SU-DHL-6 (cell line): ENCODE measurements around the gene ARCN1.

ENCODE experiments used
- H2AFZ ChIP-seq: fragments of 200-600 bp; sonication (generic); 2 replicates; pipeline ENCODE4 v1.6.1; 2014; ENCODE audit warnings: low read depth, mild to moderate bottlenecking, moderate library complexity, mixed read lengths, antibody characterized with exemption, low read length; ENCODE audit not compliant: severe bottlenecking
- H3F3A ChIP-seq: fragments of 200-600 bp; shearing (Covaris generic); 2 replicates; pipeline ENCODE4 v1.6.0; 2016; ENCODE audit warnings: antibody characterized with exemption, mild to moderate bottlenecking; ENCODE audit not compliant: insufficient read depth
- H3K27ac ChIP-seq: fragments of 200-600 bp; sonication (generic); 2 replicates; pipeline ENCODE4 v1.5.1; 2016; ENCODE audit warnings: low read depth, mild to moderate bottlenecking, low read length, moderate library complexity, mixed read lengths
- H3K27me3 ChIP-seq: fragments of 200-600 bp; sonication (generic), shearing (Covaris generic); 2 replicates; pipeline ENCODE4 v1.6.0; 2014; ENCODE audit warnings: mild to moderate bottlenecking, low read length
- H3K36me3 ChIP-seq: fragments of 200-600 bp; sonication (generic); 2 replicates; pipeline ENCODE4 v1.6.1; 2014; ENCODE audit warnings: mild to moderate bottlenecking, low read length, mixed read lengths
- H3K4me2 ChIP-seq: fragments of 300-600, 200-600 bp; shearing (Covaris generic), sonication (generic); 2 replicates; pipeline ENCODE4 v1.6.0; 2014; ENCODE audit warnings: low read length, low read depth, mild to moderate bottlenecking; ENCODE audit not compliant: poor library complexity, severe bottlenecking
- H3K4me3 ChIP-seq: fragments of 200-600 bp; sonication (generic); 2 replicates; pipeline ENCODE4 v1.5.1; 2014; ENCODE audit warnings: antibody characterized with exemption, low read length, mild to moderate bottlenecking, mixed read lengths; ENCODE audit not compliant: insufficient read depth, poor library complexity, severe bottlenecking
- H3K79me2 ChIP-seq: fragments of 200-600 bp; sonication (generic); 2 replicates; pipeline ENCODE4 v1.6.1; 2014; ENCODE audit warnings: mild to moderate bottlenecking, low read length, moderate library complexity; ENCODE audit not compliant: insufficient read depth
- H3K9ac ChIP-seq: fragments of 200-600 bp; sonication (generic); 2 replicates; pipeline ENCODE4 v1.7.0; 2014; ENCODE audit warnings: mild to moderate bottlenecking, low read length
- H3K9me2 ChIP-seq: fragments of 200-600 bp; sonication (generic); replicated peaks from 2 replicates; pipeline ENCODE4 v1.6.1; 2014; ENCODE audit warnings: low read length; ENCODE audit not compliant: insufficient read depth
- H3K9me3 ChIP-seq: fragments of 200-600 bp; sonication (generic); 2 replicates; pipeline ENCODE4 v1.6.1; 2014; ENCODE audit warnings: low read length, mixed read lengths; ENCODE audit not compliant: insufficient read depth
- H4K20me1 ChIP-seq: fragments of 200-600 bp; sonication (generic); 2 replicates; pipeline ENCODE4 v1.6.1; 2014; ENCODE audit warnings: low read depth, mild to moderate bottlenecking, antibody characterized with exemption, low read length, moderate library complexity, mixed read lengths
- CTCF ChIP-seq: fragments of 200-600 bp; sonication (generic); IDR thresholded peaks from one replicate; pipeline ENCODE4 v1.5.1; 2017; ENCODE audit warnings: antibody characterized with exemption, mild to moderate bottlenecking, low read length, moderate library complexity; ENCODE audit not compliant: insufficient read depth, poor library complexity, severe bottlenecking
- EZH2phosphoT487 ChIP-seq: fragments of 200-600 bp; sonication (generic), shearing (Covaris generic); conservative IDR thresholded peaks from 2 replicates; pipeline ENCODE4 v1.6.1; 2018; ENCODE audit warnings: mild to moderate bottlenecking, antibody characterized with exemption, low read length, moderate library complexity, mixed read lengths

Gene ARCN1

GRCh38 chr11:118533769-118534729 lies 38.2 kb upstream of the ARCN1 start:
- Histone ChIP-seq H3F3A (0 out of 2 replicates have a peak, but pooled peaks cover 1% of the 10 kb centered on the region), H3K9me3 (no peaks in the 10 kb centered on the region), H4K20me1 (no peaks in the 10 kb centered on the region), H3K27me3 (no peaks in the 10 kb centered on the region), H3K9ac (no peak overlapping the region), H3K36me3 (no peaks in the 10 kb centered on the region), H3K9me2 (no peaks in the 10 kb centered on the region), H3K4me3 (no peak overlapping the region), H3K4me2 (no peak overlapping the region), H3K79me2 (no peaks in the 10 kb centered on the region), H2AFZ (no peak overlapping the region), H3K27ac (no peak overlapping the region)
- TF ChIP-seq EZH2phosphoT487 = no peak
- TF ChIP-seq CTCF = no peak

GRCh38 chr11:118535261-118535660 lies 36.9 kb upstream of the ARCN1 start:
- no peaks in the 10 kb centered on the region for H3K36me3 ChIP-seq
- H3K79me2 ChIP-seq = no peaks in the 10 kb centered on the region
- H3K4me3 ChIP-seq = no peak overlapping the region
- H4K20me1 ChIP-seq = no peaks in the 10 kb centered on the region
- no peak overlapping the region for H2AFZ ChIP-seq
- no peaks in the 10 kb centered on the region for H3K9me3 ChIP-seq
- H3K9me2 ChIP-seq = no peaks in the 10 kb centered on the region
- no peak overlapping the region for H3K27ac ChIP-seq
- H3F3A ChIP-seq = no peaks in the 10 kb centered on the region
- no peak overlapping the region for H3K9ac ChIP-seq
- no peak overlapping the region for H3K4me2 ChIP-seq
- TF ChIP-seq CTCF (no peak), EZH2phosphoT487 (no peak)
- H3K27me3 ChIP-seq = no peaks in the 10 kb centered on the region

GRCh38 chr11:118536726-118537125 lies 35.5 kb upstream of the ARCN1 start:
- Histone ChIP-seq H3F3A (no peaks in the 10 kb centered on the region), H3K9me3 (no peaks in the 10 kb centered on the region), H3K27me3 (no peaks in the 10 kb centered on the region), H2AFZ (no peak overlapping the region), H3K4me2 (no peak overlapping the region), H4K20me1 (no peaks in the 10 kb centered on the region), H3K9me2 (no peaks in the 10 kb centered on the region), H3K4me3 (no peak overlapping the region), H3K79me2 (no peaks in the 10 kb centered on the region), H3K27ac (no peak overlapping the region), H3K9ac (no peak overlapping the region), H3K36me3 (no peaks in the 10 kb centered on the region)
- TF ChIP-seq CTCF = no peak
